Limb (tissue), 2 donors: ENCODE measurements around the gene ECSIT.
"Not testable (repeated sequence)": the region's sequence is repeated elsewhere in the genome, so short reads cannot be mapped to it uniquely, and the experiment has no call there.

ENCODE experiments used
- DNase-seq, 2 donors: peaks; one replicate each; pipeline ENCODE4 v3.0.0-alpha.2; 2016; ENCODE audit errors: extremely low spot score in 2 of 2

Gene ECSIT

DNA sequence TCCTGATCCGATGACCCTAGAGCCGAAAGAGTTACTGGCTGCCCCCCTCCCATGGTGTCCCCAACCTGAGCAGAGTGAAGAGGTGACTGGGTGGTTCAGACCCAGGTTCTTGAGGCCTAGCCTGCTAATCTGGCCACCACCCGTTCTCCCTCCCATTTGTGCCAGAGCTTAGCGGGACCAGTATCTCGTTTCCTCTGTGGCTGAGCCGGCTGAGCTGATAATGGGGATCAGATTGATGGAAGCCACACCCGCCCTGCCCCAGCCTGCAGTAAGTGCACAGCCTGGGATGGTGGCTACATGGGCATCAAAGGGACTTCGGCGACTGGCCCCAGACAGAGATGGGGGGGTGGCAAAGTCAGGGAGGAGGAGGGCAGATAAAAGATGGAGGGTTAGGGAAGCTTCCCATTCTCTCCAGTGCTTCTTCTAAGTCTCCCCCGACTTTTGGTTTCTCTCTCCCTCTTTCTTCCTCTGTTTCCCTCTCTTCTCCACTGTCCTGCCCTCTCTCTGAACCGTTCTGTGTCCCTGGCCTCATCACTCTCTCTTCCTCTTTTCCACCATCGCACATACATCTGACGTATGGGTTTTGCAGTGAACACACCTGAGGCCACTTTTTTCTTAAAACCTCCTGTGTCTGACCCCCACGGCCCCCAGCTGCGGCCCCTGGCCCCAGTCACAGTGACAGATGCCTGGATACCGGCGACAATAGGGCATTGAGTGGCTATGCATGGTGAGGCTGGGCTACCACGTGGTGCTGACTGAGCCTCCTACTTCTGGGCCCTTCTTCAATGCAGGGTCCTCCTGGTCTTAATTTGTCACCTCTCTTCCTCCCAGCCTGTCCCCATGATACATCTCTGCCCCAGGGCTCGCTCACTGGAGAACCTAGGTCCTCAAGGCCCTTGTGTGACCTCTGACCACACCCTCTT lies 50.5 kb downstream of the ECSIT start:
- no peak for DNase-seq

DNA sequence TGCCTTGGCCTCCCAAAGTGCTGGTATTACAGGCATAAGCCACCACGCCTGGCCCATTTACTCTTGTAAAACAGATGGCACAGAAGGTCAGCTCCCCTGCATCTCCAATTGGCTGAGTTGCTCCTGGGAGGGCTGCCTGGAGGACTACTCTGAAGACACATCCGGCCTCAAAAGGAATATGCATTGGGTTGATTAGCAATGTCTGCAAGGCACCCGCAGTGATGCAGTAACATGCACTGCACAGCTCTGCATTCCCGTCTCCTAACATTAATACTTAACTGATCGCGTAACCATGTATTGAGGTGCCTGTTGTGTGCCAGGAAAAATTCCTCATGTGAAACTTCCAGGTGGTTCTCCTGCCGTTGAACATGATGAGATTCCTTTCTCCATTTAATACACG lies 53.1 kb downstream of the ECSIT start:
- DNase-seq = no peak

DNA sequence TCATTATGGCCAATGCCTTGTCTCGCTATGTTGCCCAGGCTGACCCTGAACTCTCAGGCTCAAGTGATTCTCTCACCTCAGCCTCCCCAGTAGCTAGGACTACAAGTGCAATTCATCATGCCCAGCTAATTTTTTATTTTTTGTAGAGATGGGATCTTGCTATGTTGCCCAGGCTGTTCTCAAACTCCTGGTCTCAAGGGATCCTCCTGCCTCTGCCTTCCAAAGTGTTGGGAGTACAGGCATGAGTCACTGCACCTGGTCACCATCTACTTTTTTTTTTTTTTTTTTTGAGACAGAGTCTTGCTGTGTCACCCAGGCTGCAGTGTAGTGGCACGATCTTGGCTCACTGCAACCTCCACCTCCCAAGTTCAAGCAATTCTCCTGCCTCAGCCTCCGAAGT lies 53.6 kb downstream of the ECSIT start:
- not testable (repeated sequence) for DNase-seq

DNA sequence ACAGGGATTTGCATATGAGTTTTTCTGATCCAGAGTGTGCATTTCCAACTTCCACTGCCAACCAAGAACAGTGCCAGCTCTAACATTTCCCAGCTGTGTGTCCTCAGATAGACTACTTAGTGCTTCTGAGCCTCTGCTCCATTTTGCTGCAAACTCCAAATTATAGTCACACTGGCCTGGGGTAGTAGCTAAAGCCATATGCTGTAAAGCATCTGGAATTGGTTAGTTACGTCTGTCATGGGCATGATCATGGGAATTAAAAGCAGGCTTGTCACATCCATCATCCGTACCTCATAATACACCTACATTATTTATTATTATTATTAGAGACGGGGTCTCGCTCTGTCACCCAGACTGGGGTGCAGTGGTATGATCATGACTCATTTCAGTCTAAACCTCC lies 55.2 kb downstream of the ECSIT start:
- DNase-seq = no peak

DNA sequence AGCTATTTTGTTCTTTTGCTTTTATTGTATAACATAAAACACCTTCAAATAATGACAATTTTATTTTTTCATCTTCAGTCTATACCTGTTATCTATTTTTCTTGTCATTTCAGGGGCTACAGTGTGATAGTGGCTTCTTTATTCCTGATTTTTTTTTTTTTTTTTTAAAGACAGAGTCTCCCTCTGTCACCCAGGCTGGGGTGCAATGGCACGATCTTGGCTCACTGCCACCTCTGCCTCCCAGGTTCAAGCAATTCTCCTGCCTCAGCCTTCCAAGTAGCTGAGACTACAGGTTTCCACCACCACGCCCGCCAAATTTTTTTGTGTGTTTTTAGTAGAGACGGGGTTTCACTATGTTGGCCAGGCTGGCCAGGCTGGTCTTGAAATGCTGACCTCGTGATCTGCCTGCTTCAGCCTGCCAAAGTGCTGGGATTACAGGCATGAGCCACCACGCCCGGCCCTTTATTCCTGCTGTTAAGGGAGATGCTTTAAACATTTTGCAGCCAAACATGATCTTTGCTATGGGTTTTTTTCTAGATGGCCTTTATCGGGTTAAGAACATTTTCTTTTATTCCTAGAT lies 60.6 kb downstream of the ECSIT start:
- DNase-seq = not testable (repeated sequence)

DNA sequence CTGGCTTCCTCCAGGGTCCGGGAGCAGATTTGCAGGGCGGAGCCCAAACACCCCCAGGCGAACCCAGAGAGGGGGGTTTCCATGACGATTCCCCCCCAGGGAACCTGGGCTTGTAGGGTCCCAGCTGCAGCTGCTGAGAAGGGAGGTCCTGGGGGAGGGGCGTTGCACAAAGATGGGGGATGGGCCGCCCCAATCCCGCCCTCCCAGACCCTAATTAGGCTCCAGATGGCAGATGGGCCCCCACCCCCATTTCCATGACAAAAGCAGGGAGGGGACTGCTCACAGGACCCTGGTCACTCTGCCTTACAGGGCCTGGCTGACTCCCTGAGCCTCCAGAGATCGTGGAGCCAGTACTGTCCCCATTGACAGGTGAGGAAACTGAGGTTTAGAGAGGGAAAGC lies 63.3 kb downstream of the ECSIT start:
- DNase-seq = no peak

DNA sequence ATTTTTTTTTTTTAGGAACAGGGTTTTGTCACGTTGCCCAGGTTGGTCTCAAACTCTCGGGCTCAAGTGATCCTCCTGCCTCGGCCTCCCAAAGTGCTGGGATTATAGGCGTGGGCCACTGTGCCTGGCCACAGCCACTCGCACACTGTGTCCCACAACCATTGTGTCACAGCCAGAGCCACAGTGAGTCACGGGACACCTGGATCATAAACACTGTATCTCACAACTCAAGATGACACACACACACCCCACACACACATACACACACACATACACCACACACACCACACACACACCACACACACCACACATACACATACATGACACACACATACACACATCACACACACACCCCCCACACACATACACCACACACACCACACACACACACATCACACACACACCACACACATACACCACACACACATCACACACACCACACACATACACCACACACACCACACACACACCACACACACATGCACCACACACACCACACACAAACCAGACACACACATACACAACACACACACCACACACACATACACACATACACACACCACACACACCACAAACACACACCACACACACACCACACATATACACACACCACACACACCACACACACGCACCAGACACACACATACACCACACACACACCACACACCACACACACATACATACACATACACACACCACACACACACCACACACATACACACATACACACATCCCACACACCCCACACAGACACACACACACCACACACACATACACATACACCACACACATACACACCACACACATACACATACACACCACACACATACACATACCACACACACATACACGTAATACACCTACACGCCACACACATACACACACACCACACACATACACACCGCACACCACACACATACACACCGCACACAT lies 64.3 kb downstream of the ECSIT start:
- DNase-seq = no peak

DNA sequence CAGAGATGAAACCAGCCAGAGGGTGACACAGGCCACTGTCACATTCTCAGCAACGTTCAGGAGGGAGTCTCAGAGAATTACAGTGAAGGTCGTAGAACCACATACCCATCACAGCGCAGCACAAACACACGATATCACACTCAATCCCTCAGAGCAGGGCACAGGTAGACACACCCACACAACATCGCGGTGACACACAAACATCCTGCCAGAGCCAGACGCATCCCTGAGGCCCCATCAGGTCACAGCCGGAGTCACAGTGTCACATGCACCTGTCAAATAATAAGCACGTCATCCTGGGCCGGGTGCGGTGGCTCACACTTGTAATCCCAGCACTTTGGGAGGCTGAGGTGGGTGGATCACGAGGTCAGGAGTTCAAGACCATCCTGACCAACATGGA lies 65.5 kb downstream of the ECSIT start:
- no peak for DNase-seq

- no peak for DNase-seq
These were observed 67.5 kb downstream of the ECSIT start for GRCh38 chr19:11461453-11461852.

DNA sequence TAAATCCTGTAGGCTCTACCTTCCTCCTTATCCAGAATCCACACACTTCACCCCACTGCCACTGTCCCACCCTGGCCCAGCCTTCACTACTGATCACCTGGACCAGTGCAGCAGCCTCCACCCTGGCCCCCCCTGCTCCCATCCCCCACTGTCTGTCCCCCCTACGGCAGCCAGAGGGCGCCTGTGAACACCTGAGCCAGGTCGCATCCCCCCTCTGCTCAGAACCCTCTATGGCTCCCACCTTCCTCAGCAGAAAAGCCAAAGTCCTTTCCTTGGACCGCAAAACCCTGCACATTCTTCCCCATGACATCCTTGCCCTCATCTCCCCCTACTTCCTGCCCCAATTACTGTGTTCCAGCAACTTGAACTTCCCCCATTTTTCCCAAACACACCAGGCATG lies 68.7 kb downstream of the ECSIT start:
- DNase-seq = no peak

GRCh38 chr19:11458912-11459311 lies 70.0 kb downstream of the ECSIT start:
- DNase-seq = not testable (repeated sequence)

- no peak for DNase-seq
These were observed 70.6 kb downstream of the ECSIT start for GRCh38 chr19:11458236-11458900.

DNA sequence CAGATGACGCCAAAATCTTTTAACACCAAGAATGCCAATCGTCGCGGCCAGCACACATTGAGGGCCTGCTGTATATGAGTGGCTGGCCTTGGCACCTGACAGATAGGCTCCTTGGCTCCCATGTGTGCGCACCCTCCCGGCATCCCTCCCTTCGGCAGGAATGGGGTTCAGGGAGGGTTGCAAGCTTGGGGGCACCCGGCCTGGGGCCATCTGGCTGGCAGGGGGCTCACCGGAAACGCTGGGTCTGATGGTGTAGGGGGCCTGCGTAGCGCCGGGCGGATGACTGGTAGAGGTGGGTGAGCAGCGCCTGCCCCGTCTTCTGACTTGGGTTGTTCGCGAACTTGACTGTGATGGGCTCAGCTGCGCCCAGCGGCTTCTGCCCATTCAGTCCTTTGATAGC lies 71.1 kb downstream of the ECSIT start:
- no peak for DNase-seq

DNA sequence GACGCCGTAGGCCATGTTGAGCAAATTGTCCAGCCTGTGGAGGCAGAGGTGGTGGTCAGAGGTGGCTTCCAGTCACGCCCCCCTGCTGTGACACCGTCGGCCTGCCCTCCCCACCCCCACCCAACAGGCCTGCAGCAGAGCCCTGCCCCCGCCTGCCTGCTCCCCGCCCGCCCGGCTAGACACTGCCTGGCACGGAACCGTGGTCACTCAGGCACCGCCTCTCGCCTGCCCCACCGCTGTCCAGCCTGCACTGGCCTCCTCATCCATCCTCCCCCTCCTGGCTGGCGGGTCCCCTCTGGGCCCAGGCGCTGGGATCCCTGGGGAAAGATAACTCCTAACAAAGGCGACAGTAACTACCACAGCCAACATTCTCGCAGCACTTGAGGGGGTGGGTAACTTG lies 71.8 kb downstream of the ECSIT start:
- DNase-seq = no peak

GRCh38 chr19:11456659-11457058 lies 72.3 kb downstream of the ECSIT start:
- no peak for DNase-seq
